ENCODE results near the gene CYP27A1.
A peak's percentile ranks its signal among the peaks of the same experiment; 100 is the strongest.
"Not testable (repeated sequence)": the region's sequence is repeated elsewhere in the genome, so short reads cannot be mapped to it uniquely, and the experiment has no call there.

Gene CYP27A1

DNA sequence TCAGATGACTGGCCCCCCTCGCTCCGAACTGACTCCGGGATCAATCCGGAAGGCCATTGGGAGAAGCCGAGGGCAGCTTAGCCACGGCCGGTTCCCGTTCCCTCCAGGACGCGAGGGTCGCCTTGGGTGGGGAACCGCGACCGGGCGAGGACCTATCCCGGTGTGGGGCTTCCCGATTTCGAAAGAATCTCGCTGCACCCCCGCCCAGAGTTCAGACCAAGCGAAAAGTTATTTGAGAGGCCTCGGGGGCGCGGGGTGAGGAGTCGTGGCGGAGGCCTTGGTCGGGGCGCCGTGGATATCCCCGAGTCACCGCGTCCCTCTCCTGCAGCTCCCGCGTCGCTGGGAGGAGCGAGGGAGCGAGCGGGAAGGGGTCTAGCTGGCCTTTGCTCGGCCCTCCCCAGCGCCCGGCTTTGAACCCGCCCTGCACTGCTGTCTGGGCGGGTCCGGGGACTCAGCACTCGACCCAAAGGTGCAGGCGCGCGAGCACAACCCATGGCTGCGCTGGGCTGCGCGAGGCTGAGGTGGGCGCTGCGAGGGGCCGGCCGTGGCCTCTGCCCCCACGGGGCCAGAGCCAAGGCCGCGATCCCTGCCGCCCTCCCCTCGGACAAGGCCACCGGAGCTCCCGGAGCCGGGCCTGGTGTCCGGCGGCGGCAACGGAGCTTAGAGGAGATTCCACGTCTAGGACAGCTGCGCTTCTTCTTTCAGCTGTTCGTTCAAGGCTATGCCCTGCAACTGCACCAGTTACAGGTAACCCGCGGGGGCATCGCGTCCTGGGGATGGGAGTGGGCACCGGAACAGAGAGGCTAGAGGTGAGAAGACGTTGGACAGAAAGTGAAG lies at the start of gene CYP27A1:
Gene CYP27A1, plus strand, starts transcription at position 457 of the 837 bp plus-strand sequence. Its CDS starts 36 bp downstream, at position 493.
- DNase-seq (ENCODE audit: low read depth): no peak

- no peak for DNase-seq (ENCODE audit: low read depth)
Measured at GRCh38 chr2:218732761-218733158, 49.2 kb upstream of the CYP27A1 start.

GRCh38 chr2:218733171-218734021 lies 48.6 kb upstream of the CYP27A1 start:
- DNase-seq (ENCODE audit: low read depth): peak; percentile 22

GRCh38 chr2:218734190-218734975 lies 47.6 kb upstream of the CYP27A1 start:
- DNase-seq (ENCODE audit: low read depth): no peak

GRCh38 chr2:218736531-218736930 lies 45.4 kb upstream of the CYP27A1 start:
- no peak for DNase-seq (ENCODE audit: low read depth)

DNA sequence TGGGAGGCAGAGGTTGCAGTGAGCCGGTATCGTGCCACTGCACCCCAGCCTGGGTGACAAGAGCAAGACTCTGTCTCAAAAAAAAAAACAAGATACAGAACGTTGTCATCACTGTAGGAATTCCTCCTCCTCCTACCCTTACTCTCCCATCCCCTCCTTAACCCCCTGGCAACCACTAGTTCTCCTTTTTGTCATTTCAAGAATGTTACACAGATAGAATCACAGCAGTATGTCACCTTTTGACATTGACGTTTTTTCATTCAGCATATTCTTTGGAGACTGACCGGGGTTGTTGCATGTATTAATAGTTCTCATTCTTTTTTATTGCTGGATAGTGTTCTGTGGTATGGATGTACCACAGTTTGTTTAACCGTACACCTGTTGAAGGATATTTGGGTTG lies 38.9 kb upstream of the CYP27A1 start:
- DNase-seq (ENCODE audit: low read depth): no peak

DNA sequence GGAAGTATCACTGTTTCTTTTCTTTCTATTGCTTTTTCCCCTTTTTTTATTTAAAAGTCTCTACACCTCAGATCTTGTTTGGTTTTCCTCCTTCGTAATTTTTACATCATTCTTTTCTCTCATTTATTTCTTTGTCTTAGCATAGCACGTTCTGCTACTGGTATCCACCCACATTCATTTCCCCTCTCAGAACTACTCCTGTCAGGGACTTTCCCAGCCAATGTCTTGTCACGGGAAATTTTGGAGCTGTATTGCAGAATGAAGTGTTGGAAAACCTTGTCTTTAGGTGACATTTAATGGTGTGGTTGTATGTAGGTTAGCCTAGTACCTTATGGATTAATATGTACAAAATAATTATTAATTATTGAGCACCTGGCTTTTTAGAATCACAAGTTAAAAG lies 37.3 kb upstream of the CYP27A1 start:
- DNase-seq (ENCODE audit: low read depth): no peak

DNA sequence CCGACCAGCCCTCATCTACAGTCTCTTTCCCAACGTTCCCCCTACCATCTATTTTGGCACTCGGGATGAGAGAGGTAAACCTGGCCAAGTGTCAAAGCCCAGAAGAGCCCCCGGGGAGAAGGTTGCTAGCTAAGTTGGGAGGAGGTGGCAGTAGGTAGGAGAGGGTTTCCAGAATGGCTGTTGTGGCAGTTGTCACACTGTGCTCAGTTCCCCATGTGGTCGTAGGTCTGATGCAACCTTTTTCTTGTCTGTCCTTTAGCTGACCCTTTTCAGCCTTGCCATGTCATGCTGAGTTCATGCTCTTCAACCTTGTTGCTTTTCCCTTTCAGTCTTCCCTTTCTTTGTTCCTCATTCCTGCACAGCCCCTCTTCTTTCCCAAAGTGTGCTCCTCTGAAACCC lies 36.8 kb upstream of the CYP27A1 start:
- no peak for DNase-seq (ENCODE audit: low read depth)

GRCh38 chr2:218745559-218746469 lies 36.1 kb upstream of the CYP27A1 start:
- DNase-seq (ENCODE audit: low read depth): peak; percentile 13

- DNase-seq (ENCODE audit: low read depth): no peak
Measured at GRCh38 chr2:218746470-218746795, 35.5 kb upstream of the CYP27A1 start.

GRCh38 chr2:218746960-218747359 lies 35.0 kb upstream of the CYP27A1 start:
- DNase-seq (ENCODE audit: low read depth): no peak

DNA sequence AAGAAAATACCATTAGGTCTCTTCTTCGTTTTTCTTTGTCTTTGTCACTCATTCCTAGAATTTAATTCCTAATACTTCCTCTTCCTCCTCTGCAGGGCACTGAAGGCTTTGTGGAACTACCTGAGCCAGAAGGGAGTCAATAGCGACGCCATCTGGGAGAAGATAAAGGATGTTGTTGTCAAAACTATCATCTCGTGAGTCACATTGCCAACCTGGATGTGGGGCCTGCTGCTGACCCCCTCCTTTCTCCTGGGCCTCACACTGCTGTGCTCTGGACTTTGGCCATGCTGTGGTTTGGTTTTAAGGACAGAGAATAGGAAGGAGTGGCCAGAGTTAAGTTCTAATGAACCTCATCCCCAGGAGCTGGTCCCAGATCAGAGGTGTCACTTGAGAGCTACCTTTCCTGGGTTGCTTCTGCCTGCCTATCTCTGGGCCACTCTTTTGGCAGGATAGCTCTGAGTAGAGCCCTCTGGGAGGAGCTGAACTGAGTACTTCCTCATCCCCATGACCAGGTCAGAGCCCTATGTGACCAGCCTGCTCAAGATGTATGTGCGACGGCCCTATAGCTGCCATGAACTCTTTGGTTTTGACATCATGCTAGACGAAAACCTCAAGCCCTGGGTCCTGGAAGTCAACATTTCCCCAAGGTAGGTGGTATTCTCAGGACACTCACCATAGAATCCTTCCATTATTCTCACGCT lies 33.1 kb upstream of the CYP27A1 start:
- no peak for DNase-seq (ENCODE audit: low read depth)

GRCh38 chr2:218754201-218754600 lies 27.7 kb upstream of the CYP27A1 start:
- DNase-seq (ENCODE audit: low read depth): no peak

DNA sequence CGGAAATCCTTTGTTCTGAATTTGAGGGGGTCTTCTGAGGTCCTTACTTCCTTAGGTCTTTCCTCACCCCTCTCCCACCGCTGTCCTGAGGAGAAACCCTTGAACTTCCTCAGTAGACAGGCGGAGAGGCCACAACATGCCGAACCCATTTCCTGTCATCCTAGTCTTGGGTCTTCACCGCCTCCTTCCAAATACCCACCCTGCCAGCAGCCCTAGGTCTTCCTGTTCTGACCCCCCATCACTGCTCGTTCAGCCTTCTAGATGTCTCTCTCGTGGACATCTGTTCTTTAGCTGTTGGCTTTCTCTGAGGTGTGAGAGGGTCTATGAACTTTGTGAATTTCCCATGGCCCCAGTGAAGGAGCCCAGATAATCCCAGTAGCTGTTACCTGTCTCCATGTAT lies 27.2 kb upstream of the CYP27A1 start:
- no peak for DNase-seq (ENCODE audit: low read depth)

DNA sequence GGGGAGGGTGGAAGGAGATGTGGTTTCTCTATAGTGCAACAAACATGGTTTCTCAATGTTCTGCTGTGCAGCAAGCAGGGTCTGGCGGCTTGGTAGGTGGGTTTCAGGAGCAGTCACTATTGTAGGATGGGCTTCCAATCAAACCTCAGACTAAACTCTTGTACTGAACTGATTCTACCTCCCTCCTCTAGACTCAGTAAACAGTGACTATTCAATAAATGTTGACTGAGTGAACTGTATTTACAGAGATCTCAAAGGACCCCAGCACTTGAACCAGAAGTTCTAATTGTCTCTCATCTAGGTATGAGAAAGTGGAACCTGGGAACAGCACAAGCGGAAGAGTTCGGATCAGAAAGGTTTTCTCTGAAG lies 26.8 kb upstream of the CYP27A1 start:
- DNase-seq (ENCODE audit: low read depth): no peak

DNA sequence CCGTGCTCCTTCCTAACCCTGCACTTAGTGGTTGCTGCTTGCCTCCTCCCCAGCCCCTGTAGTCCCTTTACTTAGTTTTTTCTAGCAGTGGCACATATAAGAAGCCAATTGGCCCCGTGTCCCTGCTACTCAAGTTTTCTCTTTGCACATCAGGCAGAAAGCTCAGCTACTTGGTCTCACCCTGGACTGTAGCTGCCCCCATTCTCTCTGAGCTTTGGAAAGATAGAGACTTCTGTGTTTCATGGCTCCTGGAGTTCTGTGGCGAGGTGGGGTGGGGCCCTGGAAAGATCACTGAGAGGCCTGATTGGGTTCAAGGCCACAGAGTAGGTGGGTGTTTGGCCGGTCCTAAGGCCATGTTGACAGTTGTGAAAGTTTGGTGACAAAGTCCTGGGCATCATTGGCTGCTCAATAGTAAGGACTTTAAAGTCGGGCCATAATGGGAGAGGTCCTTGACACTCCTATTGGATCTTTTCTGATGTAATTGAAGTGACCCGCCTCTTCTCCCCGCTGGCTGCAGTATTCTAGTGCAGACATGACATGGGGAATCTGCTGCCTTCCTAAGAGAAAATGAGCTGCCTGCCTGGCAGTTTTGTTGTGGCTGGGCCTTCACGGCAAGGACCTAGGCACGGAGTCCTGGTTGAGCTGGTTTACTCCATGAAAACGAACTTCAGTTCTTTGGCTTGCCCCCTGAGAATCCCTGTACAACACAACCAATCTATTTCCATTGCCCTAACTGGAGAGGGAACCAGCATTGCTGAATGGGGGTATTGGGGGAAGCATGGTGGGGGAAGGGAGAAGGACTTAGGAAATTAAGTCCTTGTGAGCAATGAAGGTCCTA lies 26.2 kb upstream of the CYP27A1 start:
- DNase-seq (ENCODE audit: low read depth): no peak

DNA sequence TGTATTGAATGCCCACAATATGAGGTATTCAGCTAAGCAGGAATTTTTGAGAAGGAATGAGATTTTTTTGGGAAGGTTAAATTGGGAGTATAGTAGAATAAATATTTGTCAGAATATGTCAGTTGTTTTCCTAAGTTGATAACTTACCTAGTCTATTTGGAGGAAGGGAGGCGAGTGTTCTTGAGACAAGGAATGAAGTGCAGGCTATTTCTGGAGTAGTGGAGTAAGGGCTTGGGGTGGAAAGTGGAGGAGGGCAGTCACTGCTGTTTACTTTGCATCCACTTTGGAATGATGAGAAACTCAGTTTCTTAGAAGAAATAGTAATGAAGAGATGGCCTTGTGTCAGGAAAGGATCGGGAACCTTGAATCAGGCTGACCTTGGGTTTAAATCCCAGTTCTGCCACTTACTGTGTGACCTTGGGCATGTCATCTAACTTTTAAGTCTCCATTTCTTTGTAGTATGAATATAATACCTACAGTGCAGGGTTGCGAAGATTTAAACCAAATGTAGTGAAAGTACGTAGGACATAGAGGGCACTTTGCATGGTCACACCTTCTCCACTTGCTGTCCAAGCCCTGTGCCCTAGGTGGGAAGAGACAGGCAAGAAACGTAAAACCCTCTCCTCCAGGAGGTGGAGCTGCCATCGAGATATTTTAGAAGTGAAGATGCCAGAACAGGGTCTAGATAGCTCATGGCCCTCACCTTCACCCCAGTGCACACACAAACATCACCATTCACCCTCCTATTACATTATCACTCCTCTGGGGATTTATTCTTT lies 25.2 kb upstream of the CYP27A1 start:
- no peak for DNase-seq (ENCODE audit: low read depth)

- DNase-seq (ENCODE audit: low read depth): no peak
Measured at GRCh38 chr2:218761795-218762194, 20.2 kb upstream of the CYP27A1 start.

GRCh38 chr2:218772759-218773158 lies 9.2 kb upstream of the CYP27A1 start:
- DNase-seq (ENCODE audit: low read depth): not testable (repeated sequence)
